ENCODE data around the gene RFWD3. TPM values are rescaled to one million over a fixed set of nuclear protein-coding genes. Genes with fewer than 3 reads are reported as not detected.

The RFWD3 gene
- total and polyA plus RNA-seq, 2 experiments from 2014 or later: 8.2 to 11.1 TPM

DNA sequence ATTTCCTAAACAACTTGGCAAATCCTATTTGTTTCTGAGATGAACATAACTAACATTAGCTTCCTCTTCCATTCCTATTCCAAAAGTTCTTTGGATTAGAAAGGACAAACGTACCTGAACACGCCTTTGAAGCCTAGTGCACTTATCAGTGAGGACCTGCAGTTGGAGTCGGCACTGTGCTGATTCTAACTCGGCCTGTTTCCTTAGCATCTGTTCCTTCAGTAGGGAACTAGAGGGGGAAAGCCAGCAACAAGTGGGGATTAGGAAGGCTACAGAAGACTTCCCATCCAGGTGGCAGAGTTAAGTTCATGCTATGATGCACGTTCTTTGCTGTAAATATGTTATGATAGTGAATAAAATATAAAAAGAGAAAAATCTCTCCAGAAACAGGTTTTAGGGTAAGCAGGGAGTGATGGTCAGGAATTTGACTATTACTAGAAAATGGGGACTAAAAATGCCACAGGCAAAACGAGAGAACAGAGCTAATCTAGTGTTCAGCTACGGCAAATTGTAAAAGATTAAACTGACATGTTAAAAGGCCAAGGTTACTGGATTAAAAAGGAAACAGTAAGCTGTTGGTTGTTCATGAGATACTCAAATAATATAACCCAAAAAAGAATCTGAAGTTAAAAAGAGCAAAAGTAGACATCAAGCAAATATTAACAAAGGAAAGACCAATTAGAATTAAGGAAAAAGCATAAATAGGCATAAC, 28.8 kb downstream of the RFWD3 start:
- TF ChIP-seq CTCF (IDR thresholded peaks at IDR 0.05; ENCODE audit: low read depth, low read length): no peak
- H3K4me1 ChIP-seq (ENCODE audit: low read depth): no peaks in the 10 kb centered on the region
- no peaks in the 10 kb centered on the region for H3K27me3 ChIP-seq
- H3K27ac ChIP-seq: no peak overlapping the region
- peaks cover 41% of the 10 kb centered on the region for H3K36me3 ChIP-seq
- no peak overlapping the region for H3K4me3 ChIP-seq
- no peaks in the 10 kb centered on the region for H3K9me3 ChIP-seq (ENCODE audit: low read depth)
- no peak for DNase-seq (ENCODE audit: low read depth in 1 of 2, low spot score in 1 of 2)

DNA sequence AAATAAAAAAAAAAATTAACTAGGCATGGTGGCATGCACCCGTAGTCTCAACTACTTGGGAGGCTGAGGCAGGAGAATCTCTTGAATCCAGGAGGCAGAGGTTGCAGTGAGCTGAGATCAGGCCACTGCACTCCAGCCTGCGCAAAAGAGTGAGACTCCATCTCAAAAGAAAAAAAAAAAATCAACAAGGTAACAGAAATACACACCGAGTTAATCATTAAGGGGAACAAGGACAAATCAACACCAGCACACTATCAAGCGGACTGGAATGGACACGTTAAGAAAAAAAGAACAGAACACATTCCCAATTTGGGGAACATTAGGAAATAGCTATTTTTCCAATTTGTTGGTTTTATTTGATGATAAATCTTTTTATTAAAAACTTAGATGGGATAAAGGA, 31.4 kb downstream of the RFWD3 start:
- TF ChIP-seq CTCF (IDR thresholded peaks at IDR 0.05; ENCODE audit: low read depth, low read length): no peak
- no peak for DNase-seq (ENCODE audit: low read depth in 1 of 2, low spot score in 1 of 2)
- Histone ChIP-seq H3K9me3 (ENCODE audit: low read depth) (no peaks in the 10 kb centered on the region), H3K4me3 (no peak overlapping the region), H3K27ac (no peak overlapping the region), H3K4me1 (ENCODE audit: low read depth) (no peaks in the 10 kb centered on the region), H3K36me3 (peaks cover 48% of the 10 kb centered on the region), H3K27me3 (no peaks in the 10 kb centered on the region)

DNA sequence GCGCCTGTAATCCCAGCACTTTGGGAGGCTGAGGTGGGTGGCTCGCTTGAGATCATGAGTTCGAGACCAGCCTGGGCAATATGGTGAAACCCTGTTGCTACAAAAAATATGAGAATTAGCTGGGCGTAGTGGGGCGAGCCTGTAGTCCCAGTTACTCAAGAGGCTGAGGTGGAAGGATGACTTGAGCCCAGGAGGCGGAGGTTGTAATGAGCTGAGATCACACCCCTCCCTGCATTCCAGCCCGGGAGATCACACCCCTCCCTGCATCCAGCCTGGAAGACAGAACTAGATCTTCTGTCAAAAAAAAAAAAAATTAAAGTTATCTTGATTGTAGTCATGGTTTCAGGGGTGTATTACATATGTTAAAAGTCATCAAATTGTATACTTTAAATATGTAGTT, 33.0 kb downstream of the RFWD3 start:
- DNase-seq (ENCODE audit: low read depth in 1 of 2, low spot score in 1 of 2): no peak
- no peaks in the 10 kb centered on the region for H3K27me3 ChIP-seq
- H3K36me3 ChIP-seq: peaks cover 52% of the 10 kb centered on the region
- H3K27ac ChIP-seq: no peak overlapping the region
- no peak overlapping the region for H3K4me3 ChIP-seq
- H3K4me1 ChIP-seq (ENCODE audit: low read depth): no peaks in the 10 kb centered on the region
- TF ChIP-seq CTCF (IDR thresholded peaks at IDR 0.05; ENCODE audit: low read depth, low read length): no peak
- H3K9me3 ChIP-seq (ENCODE audit: low read depth): no peaks in the 10 kb centered on the region

DNA sequence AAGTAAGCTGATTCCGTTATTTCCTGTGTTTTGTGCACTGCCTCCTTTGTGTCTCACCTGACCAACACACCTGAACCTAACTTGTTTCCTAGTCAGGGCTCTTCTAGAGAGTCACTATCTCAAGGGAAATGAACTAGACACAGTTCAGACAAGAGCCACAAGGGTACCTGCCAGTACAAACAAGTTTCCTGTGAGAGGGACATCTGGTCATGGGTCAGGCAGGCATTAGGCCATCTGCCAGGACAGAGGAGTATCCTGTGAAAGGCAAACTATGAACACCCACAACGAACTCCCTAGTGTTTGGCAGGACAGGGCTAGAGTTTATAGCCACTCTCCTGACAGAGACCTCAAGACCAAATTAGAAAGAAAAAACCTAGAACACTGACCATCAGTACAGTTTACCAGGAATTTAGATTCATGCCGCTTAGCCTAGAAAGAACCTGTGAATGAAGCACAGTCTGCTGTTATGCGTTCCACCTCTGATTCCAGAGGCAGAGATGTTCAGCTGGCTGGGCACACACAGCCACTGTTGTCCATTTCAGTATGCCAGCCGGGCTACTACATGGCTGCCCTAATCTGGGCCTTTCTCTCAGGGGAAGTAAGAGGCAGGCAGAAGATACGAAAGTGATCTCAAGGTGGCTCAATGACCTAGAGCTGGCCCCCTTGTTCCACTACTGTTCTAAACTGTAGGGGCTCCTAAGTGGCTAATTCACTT, 39.0 kb downstream of the RFWD3 start:
- Histone ChIP-seq H3K4me3 (no peak overlapping the region), H3K27me3 (no peaks in the 10 kb centered on the region), H3K27ac (no peak overlapping the region), H3K4me1 (ENCODE audit: low read depth) (no peaks in the 10 kb centered on the region), H3K9me3 (ENCODE audit: low read depth) (no peaks in the 10 kb centered on the region), H3K36me3 (peaks cover 59% of the 10 kb centered on the region)
- TF ChIP-seq CTCF (IDR thresholded peaks at IDR 0.05; ENCODE audit: low read depth, low read length): no peak
- no peak for DNase-seq (ENCODE audit: low read depth in 1 of 2, low spot score in 1 of 2)

GRCh38 chr16:74626741-74627416, 39.8 kb downstream of the RFWD3 start:
- Histone ChIP-seq H3K27ac (no peak overlapping the region), H3K4me1 (ENCODE audit: low read depth) (no peaks in the 10 kb centered on the region), H3K4me3 (no peak overlapping the region), H3K36me3 (peaks cover 55% of the 10 kb centered on the region), H3K9me3 (ENCODE audit: low read depth) (no peaks in the 10 kb centered on the region), H3K27me3 (no peaks in the 10 kb centered on the region)
- DNase-seq (ENCODE audit: low read depth in 1 of 2, low spot score in 1 of 2): no peak
- no peak for TF ChIP-seq CTCF (IDR thresholded peaks at IDR 0.05; ENCODE audit: low read depth, low read length)
